ENCODE results near the gene SACM1L. TPM values are rescaled to one million over a fixed set of nuclear protein-coding genes. Genes with fewer than 3 reads are reported as not detected.

SACM1L gene
- total RNA-seq, 2 experiments from 2014 or later: 71.6 to 88.7 TPM

GRCh38 chr3:45656575-45657363, 32.4 kb upstream of the SACM1L start:
- Mint-ChIP-seq H3K27me3 (no peaks in the 10 kb centered on the region), H3K36me3 (peaks cover 4% of the 10 kb centered on the region), H3K27ac (peak overlapping the region; percentile 41), H3K4me1 (peaks cover 25% of the 10 kb centered on the region), H3K9me3 (ENCODE audit: low read depth) (no peaks in the 10 kb centered on the region), H3K4me3 (no peak overlapping the region)
- peak; percentile 92 for DNase-seq
- CTCF ChIA-PET: interaction anchor here (0.6 to 3.2 kb wide), 38 partner anchors 8 to 620 kb away, joined by 3 to 66 read pairs (median 5); partner anchors contain the start of genes LIMD1 and SACM1L
- ATAC-seq: peak; percentile 97

- H3K4me1 Mint-ChIP-seq: peaks cover 25% of the 10 kb centered on the region
- CTCF ChIA-PET: interaction anchor here (0.7 to 3.2 kb wide), 7 partner anchors 13 to 621 kb away, joined by 3 to 66 read pairs (median 9); partner anchors contain the start of gene SACM1L
- no peak for DNase-seq
- H3K27me3 Mint-ChIP-seq: no peaks in the 10 kb centered on the region
- H3K9me3 Mint-ChIP-seq (ENCODE audit: low read depth): no peaks in the 10 kb centered on the region
- H3K27ac Mint-ChIP-seq: no peak overlapping the region
- H3K36me3 Mint-ChIP-seq: peaks cover 4% of the 10 kb centered on the region
- ATAC-seq: no peak
- H3K4me3 Mint-ChIP-seq: no peak overlapping the region
These were observed 31.3 kb upstream of the SACM1L start for GRCh38 chr3:45657853-45658252.

DNA sequence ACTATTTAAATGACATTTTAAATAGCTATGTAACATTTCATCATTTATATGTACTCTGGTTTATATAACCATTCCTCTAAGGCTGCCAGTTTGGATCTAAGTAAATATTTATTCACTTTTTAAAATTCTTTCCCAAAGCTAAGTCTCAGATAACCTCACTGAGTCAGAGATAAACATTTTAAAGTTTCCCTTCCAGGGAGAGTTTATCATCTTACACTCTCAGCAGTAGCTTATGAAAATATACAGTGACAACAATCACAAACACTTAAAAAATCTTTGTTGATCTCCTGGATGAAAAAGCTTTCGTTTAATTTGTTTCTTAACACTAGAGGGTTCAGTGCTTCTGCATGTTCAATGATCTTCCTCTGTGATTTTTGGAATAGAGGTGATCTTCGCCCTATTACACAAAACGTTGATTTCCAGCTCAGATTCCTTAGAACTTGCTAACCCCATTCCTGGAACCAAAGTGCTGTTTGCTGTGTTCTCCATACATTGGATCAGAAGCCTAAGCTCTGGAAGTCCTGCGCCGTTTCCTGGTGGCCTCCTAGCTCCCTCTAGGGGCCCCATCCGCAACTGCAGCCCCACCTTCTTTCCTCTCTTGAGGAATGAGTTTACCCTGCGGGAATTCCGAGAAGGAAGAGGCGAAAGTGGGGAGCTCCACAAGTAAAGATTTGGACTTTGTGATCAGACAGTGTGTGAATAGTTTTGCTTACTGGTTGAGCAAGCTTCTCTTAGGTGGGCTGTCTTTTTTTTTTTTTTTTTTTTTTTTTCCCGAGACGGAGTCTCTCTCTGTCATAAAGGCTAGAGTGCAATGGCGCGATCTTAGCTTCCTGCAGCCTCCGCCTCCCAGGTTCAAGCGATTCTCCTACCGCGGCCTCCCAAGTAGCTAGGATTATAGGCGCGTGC, 29.3 kb upstream of the SACM1L start:
- no peak overlapping the region for H3K4me3 Mint-ChIP-seq
- peaks cover 4% of the 10 kb centered on the region for H3K36me3 Mint-ChIP-seq
- no peak overlapping the region for H3K27ac Mint-ChIP-seq
- CTCF ChIA-PET: interaction anchor here (0.6 to 4.0 kb wide), 73 partner anchors 9 to 1379 kb away, joined by 3 to 57 read pairs (median 4); partner anchors contain the start of genes CXCR6, KIAA1143, KIF15 and LIMD1
- no peaks in the 10 kb centered on the region for H3K9me3 Mint-ChIP-seq (ENCODE audit: low read depth)
- H3K4me1 Mint-ChIP-seq: peaks cover 30% of the 10 kb centered on the region
- ATAC-seq (no peak), DNase-seq (peak; percentile 54)
- no peaks in the 10 kb centered on the region for H3K27me3 Mint-ChIP-seq

DNA sequence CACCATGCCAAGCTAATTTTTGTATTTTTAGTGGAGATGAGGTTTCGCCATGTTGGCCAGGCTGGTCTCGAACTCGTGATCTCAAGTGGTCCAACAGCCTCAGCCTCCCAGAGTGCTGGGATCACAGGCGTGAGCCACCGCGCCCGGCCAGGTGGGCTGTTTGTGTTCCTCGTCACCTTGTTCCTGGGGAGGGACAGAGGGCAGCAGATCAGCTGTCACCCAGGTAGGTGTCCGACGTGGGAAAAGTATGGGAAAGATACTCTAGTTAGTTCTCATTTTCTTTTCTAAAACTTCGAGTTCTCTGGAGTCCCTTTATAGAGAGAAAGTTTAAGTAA, 28.7 kb upstream of the SACM1L start:
- peaks cover 36% of the 10 kb centered on the region for H3K4me1 Mint-ChIP-seq
- no peaks in the 10 kb centered on the region for H3K27me3 Mint-ChIP-seq
- CTCF ChIA-PET: interaction anchor here (0.7 to 4.0 kb wide), 56 partner anchors 9 to 899 kb away, joined by 3 to 57 read pairs (median 4); partner anchors contain the start of genes KIAA1143, KIF15 and LIMD1
- no peak for ATAC-seq
- no peak overlapping the region for H3K4me3 Mint-ChIP-seq
- no peaks in the 10 kb centered on the region for H3K9me3 Mint-ChIP-seq (ENCODE audit: low read depth)
- H3K27ac Mint-ChIP-seq: no peak overlapping the region
- peaks cover 6% of the 10 kb centered on the region for H3K36me3 Mint-ChIP-seq
- DNase-seq: no peak

GRCh38 chr3:45664578-45664977, 24.6 kb upstream of the SACM1L start:
- ATAC-seq (peak; percentile 88), DNase-seq (peak; percentile 86)
- Mint-ChIP-seq H3K27me3 (no peaks in the 10 kb centered on the region), H3K9me3 (ENCODE audit: low read depth) (no peaks in the 10 kb centered on the region), H3K27ac (peak overlapping the region; percentile 88), H3K36me3 (peaks cover 25% of the 10 kb centered on the region), H3K4me3 (peak overlapping the region; percentile 78), H3K4me1 (peaks cover 57% of the 10 kb centered on the region)
- CTCF ChIA-PET: interaction anchor here (0.6 to 5.0 kb wide), 7 partner anchors 8 to 218 kb away, joined by 3 to 29 read pairs (median 3); partner anchors contain the start of gene SACM1L

GRCh38 chr3:45665101-45665572, 24.1 kb upstream of the SACM1L start:
- Mint-ChIP-seq H3K4me1 (peaks cover 56% of the 10 kb centered on the region), H3K9me3 (ENCODE audit: low read depth) (no peaks in the 10 kb centered on the region), H3K27me3 (no peaks in the 10 kb centered on the region), H3K4me3 (peak overlapping the region; percentile 78), H3K27ac (peak overlapping the region; percentile 88), H3K36me3 (peaks cover 29% of the 10 kb centered on the region)
- ATAC-seq (peak; percentile 50), DNase-seq (peak; percentile 77)
- CTCF ChIA-PET: interaction anchor here (0.6 to 5.0 kb wide), 7 partner anchors 9 to 218 kb away, joined by 3 to 29 read pairs (median 3); partner anchors contain the start of gene SACM1L

DNA sequence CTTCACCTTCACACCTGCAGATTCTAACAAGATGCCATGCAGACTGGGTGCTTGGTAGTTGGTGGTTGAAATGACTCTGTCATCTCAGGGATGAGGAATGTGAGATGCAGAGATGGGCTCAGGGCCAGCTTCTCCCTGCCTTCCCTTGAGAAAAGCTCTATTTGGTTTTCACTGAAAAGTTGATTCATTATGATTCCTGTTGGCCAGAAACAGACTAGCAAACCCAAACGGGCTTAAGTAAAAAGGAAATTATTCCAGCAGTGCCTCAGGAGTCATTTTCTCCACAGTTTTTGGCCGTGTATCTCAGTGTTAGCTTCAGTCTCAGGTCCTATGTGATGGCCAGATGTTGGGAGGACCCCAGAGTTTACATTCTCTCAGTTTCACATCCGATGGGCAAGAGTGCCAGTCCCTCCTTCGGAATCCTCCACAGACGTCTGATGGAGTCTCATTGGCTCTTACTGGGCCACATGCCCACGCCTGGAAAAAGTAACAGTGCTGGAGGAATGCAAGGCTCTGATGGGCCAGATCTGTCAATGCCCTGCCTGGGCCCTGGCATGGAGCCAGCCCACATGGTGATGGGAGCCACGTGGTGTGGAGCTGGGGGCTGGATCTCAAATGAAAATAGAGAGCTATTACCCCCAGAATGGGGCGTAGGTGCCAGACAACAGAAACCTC, 22.3 kb upstream of the SACM1L start:
- Mint-ChIP-seq H3K4me1 (peaks cover 58% of the 10 kb centered on the region), H3K36me3 (peaks cover 33% of the 10 kb centered on the region), H3K27ac (peak overlapping the region; percentile 68), H3K4me3 (no peak overlapping the region), H3K9me3 (ENCODE audit: low read depth) (no peaks in the 10 kb centered on the region), H3K27me3 (no peaks in the 10 kb centered on the region)
- DNase-seq (no peak), ATAC-seq (no peak)
- CTCF ChIA-PET: interaction anchor here (1.1 to 5.0 kb wide), 9 partner anchors 10 to 630 kb away, joined by 3 to 29 read pairs (median 5); partner anchors contain the start of genes LIMD1 and SACM1L

GRCh38 chr3:45667569-45667934, 21.6 kb upstream of the SACM1L start:
- Mint-ChIP-seq H3K9me3 (ENCODE audit: low read depth) (no peaks in the 10 kb centered on the region), H3K4me3 (no peak overlapping the region), H3K4me1 (peaks cover 58% of the 10 kb centered on the region), H3K27me3 (no peaks in the 10 kb centered on the region), H3K27ac (peak overlapping the region; percentile 68), H3K36me3 (peaks cover 40% of the 10 kb centered on the region)
- ATAC-seq (no peak), DNase-seq (no peak)
- CTCF ChIA-PET: interaction anchor here (1.3 to 5.0 kb wide), 8 partner anchors 9 to 631 kb away, joined by 3 to 29 read pairs (median 5); partner anchors contain the start of genes LIMD1 and SACM1L

DNA sequence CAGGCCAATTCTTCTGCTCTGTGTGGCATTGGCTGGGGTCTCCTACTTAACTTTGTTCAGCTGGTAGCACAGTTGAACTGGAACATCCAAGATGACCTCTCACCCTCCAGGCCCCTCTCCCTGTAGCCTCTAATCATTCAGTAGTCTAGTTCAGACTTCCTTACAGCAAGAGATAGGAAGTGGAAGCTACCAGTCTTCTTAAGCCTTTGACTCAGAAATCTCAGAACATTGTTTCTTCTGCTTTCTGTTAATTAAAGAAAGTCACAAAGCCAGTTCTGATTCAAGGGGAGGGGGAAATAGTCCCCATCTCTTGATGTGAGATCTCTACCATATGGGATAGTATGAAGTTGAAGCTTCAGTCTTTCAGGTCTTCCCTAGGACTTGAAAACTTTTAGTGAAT, 18.8 kb upstream of the SACM1L start:
- H3K4me1 Mint-ChIP-seq: peaks cover 44% of the 10 kb centered on the region
- no peaks in the 10 kb centered on the region for H3K27me3 Mint-ChIP-seq
- CTCF ChIA-PET: interaction anchor here (0.6 to 1.6 kb wide), 5 partner anchors 9 to 156 kb away, joined by 3 to 5 read pairs (median 3); no protein-coding TSS in a partner anchor
- no peak overlapping the region for H3K27ac Mint-ChIP-seq
- no peak for DNase-seq
- peaks cover 51% of the 10 kb centered on the region for H3K36me3 Mint-ChIP-seq
- no peaks in the 10 kb centered on the region for H3K9me3 Mint-ChIP-seq (ENCODE audit: low read depth)
- no peak for ATAC-seq
- no peak overlapping the region for H3K4me3 Mint-ChIP-seq

DNA sequence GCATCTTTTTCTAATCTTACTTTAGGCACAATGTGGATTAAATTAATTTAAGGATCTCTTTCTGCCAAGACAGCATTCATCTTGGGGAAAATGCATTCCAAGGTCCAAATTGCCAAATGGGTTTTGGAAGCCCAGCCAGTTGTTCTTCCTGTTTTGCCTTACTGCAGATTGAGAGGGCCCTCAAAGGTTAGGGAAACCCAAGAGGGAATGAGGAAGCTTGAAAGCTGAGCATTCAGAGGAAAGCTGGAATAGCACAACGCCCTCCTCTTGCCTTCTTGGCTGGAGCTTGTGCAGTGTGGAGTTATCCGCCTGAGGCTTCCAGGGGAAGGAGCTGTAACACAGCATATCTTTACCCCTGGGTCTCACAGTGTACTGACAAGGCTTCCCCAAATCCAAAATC, 18.2 kb upstream of the SACM1L start:
- Mint-ChIP-seq H3K9me3 (ENCODE audit: low read depth) (no peaks in the 10 kb centered on the region), H3K4me1 (peaks cover 42% of the 10 kb centered on the region), H3K27me3 (no peaks in the 10 kb centered on the region), H3K27ac (no peak overlapping the region), H3K36me3 (peaks cover 51% of the 10 kb centered on the region), H3K4me3 (no peak overlapping the region)
- CTCF ChIA-PET: interaction anchor here (0.6 to 1.6 kb wide), 4 partner anchors 11 to 156 kb away, joined by 3 to 5 read pairs (median 4); no protein-coding TSS in a partner anchor
- DNase-seq (no peak), ATAC-seq (no peak)

DNA sequence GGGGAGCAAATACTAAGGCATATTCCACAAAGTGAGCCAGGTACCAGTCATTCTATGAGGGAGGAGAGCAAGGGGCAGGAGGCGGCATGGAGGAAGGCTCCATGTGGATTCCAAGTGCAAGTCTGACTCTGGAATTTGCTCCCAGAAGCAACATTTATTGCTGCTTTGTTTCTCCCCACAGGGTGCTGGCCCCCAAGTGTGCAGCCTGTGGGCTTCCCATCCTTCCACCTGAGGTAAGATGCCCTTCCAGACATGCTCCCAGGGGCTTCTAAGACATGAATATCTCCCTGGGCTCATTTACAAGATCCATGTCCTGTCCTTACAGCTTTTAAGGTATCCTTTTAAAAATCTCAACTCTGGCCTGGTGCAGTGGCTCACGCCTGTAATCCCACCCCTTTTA, 15.9 kb upstream of the SACM1L start:
- no peak for ATAC-seq
- peaks cover 54% of the 10 kb centered on the region for H3K36me3 Mint-ChIP-seq
- H3K4me3 Mint-ChIP-seq: no peak overlapping the region
- CTCF ChIA-PET: interaction anchor here (1.8 to 7.2 kb wide), 2 partner anchors 12 to 256 kb away, joined by 3 to 45 read pairs; no protein-coding TSS in a partner anchor
- peak; percentile 0 for DNase-seq
- H3K4me1 Mint-ChIP-seq: peaks cover 36% of the 10 kb centered on the region
- no peaks in the 10 kb centered on the region for H3K27me3 Mint-ChIP-seq
- H3K27ac Mint-ChIP-seq: no peak overlapping the region
- no peaks in the 10 kb centered on the region for H3K9me3 Mint-ChIP-seq (ENCODE audit: low read depth)

GRCh38 chr3:45676325-45677032, 12.7 kb upstream of the SACM1L start:
- DNase-seq (no peak), ATAC-seq (peak; percentile 65)
- peaks cover 24% of the 10 kb centered on the region for H3K4me1 Mint-ChIP-seq
- CTCF ChIA-PET: interaction anchor here (1.0 to 7.2 kb wide), 6 partner anchors 9 to 531 kb away, joined by 3 to 45 read pairs (median 6); partner anchors contain the start of genes CCR1 and SACM1L
- H3K36me3 Mint-ChIP-seq: peaks cover 43% of the 10 kb centered on the region
- H3K9me3 Mint-ChIP-seq (ENCODE audit: low read depth): no peaks in the 10 kb centered on the region
- H3K4me3 Mint-ChIP-seq: peak overlapping the region; percentile 59
- peak overlapping the region; percentile 94 for H3K27ac Mint-ChIP-seq
- H3K27me3 Mint-ChIP-seq: no peaks in the 10 kb centered on the region
